NCI-H774 (cell line): ENCODE data around the gene PIP5K1B.

Experiments
- DNase-seq: peaks from one replicate; lab custom pipeline; 2025; lab: John Stamatoyannopoulos, UW

Gene PIP5K1B

DNA sequence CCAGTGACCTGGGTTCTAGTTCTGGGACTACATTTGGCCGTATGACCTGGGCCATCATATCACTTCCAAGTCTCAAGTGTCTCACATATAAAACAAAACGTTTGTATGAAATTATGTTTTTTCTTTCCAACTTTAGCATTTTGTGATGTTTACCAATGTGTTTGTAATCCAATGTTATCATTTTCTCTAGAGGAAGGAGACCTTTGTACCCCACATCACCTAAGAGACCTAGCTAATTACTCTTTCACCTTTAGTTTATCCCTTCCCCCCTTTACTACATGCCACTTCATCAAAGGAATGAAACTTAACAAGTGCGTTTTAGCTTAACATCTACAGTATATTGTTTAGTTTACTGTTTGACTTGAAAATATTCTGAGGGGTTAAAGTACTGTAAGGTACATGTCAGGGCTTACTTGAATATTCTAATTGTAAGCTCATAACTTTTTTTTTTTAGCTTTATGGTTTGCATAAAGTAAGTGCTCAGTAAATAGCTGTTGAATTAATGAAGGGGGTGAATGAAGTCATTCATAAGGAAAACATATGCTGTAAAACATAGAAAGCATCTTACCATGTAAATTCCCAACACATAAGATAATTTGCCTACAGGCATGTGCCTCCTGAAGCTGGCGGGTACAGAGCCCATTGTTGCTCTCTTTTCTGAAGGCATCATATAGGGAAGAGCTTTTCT, 2.9 kb downstream of the PIP5K1B start:
- DNase-seq, result no peak

DNA sequence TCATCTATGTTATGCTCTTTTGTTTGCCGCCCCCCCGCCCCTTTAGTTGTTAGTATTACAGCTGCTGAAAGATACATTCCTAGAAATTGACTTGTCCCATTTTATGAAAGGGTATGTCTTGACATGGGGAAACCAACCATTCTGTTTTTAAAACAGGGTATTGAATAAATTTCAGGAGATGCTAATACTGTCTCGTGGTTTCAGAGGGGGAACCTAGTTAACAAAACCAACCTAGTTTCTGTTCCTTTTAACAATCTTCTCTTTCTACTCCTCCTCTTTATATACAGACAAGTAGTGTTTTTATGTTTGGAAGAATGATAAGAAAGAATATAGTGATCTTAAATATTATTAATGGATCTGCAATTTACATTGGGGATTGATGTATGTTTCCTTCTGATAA, 3.5 kb downstream of the PIP5K1B start:
- DNase-seq, result no peak

DNA sequence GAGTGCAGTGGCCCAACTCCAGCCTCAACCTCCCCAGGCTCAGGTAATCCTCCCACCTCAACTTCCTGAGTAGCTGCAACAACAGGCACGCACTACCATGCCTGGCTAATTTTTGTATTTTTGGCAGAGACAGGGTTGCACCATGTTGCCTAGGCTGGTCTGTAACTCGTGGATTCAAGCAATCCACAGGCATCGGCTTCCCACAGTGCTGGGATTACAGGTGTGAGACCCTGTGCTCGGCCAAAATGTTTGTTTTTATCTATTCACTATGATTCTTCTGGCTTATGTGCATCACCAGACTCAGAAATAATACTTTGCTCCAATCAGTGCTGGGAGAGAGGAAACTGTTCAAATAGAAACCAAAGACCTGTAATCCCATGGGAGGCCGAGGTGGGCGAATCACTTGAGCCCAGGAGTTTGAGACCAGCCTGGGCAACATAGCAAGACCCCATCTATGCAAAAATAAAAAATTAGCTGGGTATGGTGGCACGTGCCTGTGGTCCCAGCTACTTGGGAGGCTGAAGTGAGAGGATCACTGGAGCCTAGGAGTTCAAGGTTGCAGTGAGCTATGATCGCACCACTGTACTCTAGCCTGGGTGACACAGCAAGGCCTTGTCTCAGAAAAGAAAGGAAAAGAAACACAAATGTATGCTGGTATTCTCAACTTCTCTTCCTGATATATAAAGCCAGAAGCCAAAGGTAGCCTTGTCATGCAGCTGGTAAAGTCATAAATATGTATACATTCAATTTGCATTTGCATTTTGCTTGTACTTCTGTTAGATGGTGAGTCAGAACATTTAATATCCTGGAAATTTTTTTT, 4.5 kb downstream of the PIP5K1B start:
- DNase-seq, result no peak

DNA sequence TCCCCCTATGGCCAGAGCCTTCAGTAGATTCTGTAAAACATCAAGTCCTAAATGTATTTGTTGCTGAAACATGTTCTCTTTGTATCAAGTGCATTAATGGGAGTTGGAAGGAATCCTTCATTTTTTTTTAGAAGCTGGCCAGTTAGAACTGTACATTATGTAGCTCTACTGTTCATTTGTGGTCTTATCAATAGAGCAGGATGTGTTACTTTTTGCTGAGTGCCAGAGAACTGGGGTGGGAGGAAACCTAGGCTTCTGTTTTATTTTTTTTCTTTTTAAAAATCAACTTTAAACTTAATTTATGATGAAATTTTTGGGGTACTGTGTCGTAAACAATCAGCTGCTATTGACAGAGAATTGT, 5.1 kb downstream of the PIP5K1B start:
- DNase-seq, result no peak

DNA sequence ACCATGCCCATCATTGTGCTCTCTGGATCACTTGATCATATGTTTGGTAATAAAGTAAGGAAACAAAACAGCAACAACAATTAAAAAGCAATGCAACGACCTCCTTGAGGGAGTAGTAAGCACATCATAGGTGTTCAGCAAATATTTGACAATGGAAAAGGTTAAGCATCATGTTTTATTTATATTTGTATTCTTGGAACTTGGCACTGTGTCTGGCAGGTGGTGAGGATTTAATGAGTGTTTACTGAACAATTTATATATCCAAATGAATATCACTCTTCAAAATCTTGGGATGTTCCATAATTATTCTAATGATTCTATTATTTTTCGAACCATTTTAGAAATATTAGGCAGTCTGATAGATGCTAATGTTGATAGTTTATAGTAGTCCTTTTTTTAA, 6.2 kb downstream of the PIP5K1B start:
- peak; percentile 27 for DNase-seq

DNA sequence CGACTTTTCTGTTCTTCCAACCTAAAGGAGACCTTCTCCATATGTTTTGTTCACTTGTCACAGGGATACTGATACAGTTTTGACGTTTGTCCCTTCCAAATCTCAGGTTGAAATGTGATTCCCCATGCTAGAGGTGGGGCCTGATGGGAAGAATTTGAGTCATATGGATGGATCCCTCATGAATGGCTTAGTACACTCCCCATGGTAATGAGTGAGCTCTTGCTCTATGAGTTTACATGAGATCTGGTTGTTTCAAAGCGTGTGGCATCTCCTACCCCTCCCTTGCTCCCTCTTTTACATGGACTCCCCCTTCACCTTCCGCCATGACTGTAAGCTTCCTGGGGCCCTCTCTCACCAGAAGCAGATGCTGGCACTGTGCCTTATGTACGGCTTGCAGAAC, 6.9 kb downstream of the PIP5K1B start:
- no peak for DNase-seq

DNA sequence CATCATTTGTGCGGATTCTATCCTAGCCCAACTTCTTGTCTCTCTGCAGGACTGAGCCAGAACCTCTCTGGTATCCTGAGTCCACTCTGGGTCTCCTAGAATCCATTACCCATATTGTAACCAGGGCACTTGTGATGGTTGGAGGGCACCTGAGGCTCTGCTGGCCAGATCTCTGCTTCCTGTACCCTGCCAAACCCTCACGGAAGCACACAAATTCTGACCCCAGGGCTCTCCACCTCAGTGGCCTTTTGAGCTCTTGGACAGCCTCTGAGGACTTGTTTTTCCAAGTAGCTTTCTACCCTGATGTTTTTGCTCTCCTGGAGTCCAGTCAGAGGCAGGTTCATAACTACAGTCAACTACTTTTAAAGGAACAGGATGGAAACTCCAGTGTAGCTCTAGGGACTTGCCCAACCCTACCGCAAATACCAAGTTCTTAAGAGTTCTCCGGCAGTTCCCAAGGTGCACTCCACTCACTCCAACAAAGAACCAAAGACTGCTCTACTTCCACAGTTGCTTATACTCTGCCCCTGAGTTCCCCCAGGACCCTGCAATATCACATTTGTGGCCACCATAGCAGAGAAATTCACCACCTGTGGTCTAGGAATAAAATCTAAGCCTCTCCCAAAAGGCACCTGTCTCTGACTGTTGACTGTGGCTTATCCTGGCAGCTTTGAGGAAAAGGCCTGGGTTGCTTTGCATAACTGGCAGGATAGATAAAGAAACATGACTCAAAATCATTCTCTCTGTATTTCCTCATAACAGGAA, 9.6 kb downstream of the PIP5K1B start:
- DNase-seq, result no peak

DNA sequence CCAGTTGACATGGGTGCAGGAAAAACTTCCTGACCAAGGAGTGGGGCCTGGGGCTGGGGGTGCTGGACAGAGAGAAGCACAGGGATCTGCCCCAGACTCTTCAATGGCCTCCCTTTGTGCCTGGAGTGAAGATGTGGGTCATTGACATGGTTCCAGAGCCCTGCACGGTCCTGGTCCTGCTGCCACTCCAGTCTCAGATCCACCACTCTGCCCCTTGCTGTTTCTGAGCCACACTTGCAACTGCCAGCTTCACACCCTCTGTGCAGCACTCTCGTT, 10.1 kb downstream of the PIP5K1B start:
- DNase-seq, result no peak

DNA sequence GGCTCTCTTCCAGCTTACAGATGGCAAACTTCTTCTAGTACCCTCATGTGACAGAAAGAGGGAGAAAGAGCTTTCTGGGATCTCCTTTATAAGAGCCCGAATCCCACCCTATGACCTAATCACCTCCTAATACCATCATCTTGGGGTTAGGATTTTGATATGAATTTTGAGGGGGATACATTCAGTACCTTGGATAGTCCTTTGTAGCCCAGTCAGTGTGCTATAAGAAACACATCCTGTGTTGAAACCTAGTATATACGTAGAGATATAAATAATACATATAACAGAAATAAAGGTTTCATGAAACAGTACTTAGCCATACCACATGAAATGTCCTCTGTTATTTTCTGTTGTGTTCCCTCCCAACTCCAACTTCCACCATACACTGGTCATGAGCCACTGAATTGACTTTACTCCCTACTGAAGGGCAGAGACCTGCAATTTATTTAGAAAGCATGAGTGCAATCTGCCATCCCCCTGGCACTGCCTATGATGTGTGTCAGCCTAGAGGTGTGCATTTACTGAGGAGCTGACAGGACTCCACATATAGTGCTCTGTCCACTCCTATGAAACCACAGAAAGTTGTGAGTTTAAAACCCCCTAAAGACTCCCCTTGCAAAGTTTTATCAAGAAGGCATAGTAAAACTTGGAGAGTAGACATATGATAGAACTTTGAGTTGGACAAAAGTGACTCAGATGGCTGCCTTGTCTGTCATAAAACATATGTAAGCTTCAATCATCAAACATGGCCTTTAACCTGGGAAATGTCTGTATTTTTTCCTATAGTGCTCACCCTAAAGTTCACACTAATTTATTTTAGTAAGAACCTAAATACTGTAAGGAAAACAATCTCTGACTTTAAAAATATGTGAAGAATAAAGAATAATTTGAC, 12.8 kb downstream of the PIP5K1B start:
- DNase-seq, result no peak

DNA sequence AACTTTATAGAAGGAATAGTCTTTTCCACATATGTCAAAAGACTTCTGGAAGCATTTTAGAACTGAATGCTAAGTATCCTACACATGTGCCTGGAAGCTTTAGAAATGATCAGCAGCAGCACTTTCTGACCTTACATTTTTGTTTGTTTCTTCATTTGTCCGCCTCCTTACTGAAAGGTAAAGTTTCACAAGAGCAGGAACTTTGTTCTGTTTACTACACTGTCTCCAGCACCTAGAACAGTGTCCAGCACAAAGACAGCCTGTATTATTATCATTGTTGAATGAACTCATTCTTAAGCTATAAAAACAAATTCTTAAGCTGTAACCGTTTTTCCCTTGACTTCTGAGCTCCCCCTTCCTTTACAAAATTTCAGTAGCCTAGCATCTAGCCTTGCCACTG, 14.8 kb downstream of the PIP5K1B start:
- DNase-seq, result no peak

DNA sequence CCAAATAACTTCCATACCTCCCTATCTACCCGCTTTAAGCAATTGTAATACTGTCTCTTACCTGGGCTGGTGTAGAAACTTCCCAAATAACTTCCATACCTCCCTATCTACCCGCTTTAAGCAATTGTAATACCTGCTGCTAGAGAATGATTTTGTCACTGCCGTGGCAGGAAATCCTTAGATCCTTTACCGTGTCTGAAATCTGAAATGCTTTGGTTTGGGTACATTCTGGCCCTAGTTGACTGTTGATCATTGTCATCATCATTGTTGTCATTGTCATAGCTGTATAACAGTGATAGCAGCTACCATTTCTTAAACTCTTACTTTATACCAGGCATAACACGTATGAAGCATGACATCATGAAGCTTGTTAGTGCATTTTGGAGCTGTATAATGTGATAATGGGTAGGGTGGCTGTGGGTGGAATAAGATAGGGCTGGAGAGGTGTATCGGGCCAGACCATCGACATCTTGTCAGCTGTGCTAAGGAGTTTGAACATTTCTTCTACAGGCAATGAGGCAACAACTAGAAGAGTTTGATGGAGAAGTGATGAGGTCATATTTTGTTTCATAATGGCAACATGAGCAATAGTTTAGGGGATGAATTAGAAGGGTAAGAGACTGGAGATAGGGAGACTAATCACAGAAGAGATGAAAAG, 15.7 kb downstream of the PIP5K1B start:
- no peak for DNase-seq

DNA sequence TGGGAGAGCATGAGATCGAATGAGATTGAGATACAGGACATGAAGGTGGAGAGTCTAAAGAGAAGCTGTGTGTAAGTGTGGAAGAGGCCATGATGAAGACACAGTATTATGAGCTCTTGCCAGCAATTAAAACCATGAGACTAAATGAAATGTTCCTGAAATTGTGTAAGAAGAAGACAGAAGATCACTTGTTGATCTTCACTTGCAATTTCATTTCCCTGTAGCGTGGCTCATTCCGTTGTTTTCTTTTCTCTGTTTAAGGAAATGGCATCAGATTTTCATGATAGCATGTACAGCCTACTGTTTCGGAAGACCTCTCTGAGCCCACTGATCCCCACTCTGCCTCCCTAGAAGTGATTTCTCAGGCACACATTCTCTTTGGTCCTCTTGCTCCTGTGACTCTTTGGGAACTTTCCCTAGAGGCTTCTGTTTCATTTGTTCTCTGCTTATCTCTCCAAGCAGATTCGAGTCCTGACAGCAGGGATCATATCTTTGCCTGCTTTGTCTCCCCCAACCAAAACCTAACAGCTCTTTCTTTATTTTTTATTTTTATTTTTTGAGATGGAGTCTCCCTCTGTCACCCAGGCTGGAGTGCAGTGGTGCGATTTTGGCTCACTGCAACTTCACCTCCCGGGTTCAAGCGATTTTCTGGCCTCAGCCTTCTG, 16.8 kb downstream of the PIP5K1B start:
- DNase-seq, result no peak

DNA sequence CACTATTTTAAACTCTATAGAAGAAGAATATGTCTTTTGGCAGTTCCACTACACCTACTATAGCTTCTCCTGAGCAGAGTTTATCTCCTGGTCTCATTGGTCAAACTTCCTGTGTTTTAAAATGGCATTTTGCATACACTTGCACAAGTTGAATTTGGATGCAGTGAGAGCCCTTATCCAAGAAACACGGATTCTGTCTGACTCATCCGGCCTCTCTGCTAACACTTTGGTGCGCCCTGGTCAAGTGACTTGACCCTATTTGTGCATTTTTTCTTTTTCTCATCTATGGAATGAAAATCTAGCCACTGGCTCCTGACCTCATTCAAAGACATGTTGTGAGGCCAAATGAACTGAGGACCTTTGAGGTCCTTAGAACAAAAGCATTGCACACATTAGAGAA, 20.0 kb downstream of the PIP5K1B start:
- DNase-seq, result no peak

DNA sequence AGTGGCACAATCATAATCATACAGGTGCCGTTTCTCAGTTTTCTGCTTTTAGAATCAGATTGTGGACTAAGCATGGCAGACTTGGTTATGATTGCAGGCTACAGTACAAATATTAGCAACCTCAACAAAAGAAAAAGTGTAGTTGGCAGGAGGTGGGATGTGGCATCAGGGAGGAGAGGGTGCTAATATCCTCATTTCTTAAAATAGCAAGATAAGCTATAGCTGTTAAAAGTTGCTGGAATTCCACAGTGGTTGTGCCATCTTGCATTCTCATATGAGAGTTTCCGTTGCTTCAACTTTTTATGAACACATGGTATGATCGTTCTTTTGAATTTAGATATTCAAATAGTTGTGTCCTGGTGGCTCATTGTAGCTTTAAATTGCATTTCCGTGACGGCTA, 21.4 kb downstream of the PIP5K1B start:
- DNase-seq, result no peak

DNA sequence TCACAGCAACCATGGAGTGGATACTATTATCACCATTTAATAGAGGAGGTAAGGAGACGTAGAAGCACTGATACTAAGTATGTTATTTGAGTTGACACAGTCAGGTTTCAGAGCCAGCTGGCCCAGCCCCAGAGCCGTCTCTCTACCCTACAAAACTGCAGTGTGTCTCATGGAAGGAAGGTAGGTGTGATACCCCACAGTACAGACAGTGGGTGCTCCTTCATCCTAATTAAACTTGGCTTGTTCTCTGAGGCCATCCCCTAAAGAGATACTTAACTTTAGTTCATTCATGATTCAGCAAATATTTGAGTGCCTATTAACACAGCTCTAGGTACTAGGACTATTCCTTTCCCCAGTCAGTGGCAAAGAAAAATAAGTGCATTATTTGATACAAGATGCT, 22.6 kb downstream of the PIP5K1B start:
- no peak for DNase-seq

DNA sequence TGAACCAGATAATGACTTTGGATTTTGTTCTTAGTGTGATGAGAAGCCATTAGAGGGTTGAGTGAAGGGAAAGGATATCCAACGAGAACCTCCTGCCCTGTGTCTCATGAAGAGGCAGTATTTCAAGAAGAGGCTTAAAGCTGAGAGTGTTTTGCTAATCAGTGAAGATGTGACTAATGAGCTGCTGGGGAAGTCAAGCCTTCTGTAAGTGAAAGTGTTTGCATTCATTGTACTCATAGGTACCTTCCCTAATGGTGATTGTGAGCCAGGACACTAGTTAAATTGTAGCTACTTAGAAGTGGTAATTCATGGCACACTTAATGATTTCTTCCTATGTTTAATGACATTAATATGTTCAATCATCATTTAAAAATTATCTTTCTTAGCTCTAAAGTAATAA, 23.7 kb downstream of the PIP5K1B start:
- DNase-seq, result no peak

DNA sequence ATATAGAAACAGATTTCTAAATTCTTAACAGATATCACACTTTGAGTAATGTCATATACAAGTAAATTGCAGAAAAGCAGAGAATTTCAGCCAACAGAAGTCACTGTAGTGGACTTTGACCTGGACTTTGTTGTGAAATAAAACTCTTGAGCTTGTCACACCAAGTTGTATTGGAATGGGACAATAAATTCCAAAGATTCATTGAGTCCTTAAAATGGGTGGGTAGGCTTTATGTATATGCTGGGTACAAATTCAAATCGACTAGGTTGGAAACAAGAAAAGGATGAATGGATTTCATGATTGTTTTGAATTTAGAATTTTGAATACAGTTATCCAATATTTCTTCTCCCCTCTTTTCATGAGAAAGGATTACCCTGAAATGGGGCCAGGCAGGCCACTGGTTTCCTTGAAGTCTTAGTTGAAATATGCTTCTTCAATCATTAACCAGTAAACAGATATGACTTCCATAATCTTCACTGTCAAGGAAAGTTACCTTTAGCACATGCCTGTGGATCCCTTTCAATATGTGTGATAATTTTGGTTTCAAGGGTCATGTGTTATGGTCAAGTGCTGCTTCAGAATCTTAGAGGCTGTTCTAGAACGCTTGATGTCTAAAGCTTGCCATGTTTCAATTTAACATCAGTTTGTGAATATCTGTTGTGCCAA, 25.7 kb downstream of the PIP5K1B start:
- no peak for DNase-seq

DNA sequence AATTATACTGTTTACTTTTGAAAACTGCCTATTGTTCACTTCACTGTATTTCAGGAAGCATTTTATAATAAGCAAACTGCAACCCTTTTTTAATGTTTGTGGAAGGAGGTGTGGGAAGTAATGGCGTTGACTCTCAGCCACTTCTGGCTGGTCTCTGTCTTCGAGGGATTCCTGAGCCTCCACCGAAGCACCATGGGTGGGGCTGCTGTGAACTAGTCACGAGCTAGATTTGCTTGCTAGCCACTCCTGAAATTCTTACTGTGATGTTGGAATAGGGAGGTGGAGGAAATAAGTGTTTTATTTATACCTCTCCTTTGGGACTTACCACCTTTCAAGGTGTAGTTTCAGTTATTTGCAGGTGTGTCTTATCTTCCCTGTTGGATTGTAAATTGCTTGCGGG, 26.8 kb downstream of the PIP5K1B start:
- no peak for DNase-seq

DNA sequence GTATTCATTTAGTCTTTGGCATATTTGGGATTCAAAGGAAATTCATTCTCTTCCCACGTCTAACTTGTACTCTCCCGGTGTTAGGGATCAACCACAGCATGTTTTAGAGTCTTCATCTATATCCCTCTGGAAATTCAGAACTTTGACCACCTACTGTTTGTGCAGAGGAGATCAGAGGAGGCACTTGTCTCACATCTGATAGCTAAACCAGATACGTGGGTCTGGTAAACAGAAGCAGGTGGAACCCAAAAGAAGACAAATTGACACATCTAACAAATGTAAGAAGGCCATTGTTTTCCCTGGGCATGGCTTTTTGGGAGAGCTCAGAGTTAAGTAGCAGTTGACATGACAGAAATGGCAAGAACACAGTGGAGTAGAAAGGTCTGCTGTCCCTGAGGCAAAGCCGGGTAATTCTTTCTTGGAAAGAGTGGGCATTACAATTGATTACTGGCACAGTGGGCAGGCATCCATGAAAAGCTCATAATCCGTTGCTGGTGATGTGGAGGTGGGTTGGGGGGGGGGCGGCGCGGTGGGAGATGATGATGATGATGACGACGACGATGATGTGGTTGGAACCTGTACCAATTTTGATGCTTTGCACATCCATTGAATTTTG, 27.5 kb downstream of the PIP5K1B start:
- DNase-seq, result no peak

DNA sequence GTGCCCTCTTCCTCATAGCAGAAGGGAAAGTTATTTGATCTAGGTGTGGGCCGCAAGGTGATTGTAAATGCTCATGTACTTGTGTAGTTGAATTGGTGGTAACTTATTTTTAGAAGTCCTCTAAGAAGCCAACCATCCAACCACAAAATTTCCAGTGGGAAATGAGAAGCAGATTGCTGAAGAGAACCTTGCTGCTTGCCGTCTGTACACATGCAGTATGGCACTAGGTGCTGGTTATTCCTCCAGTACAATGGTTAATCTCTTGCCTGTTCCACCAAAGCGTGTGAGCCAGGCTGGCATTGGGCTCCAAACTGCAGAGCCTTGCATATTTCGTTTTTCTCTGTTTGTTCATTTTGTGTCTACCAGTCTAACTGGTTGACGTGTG, 28.0 kb downstream of the PIP5K1B start:
- DNase-seq, result no peak
